Colonic mucosa (tissue), 4 donors: ENCODE measurements around the gene DES. TPM values are rescaled to one million over a fixed set of nuclear protein-coding genes. Genes with fewer than 3 reads are reported as not detected.
A peak's percentile ranks its signal among the peaks of the same experiment; 100 is the strongest.

Experiments used
- DNase-seq: peaks from one replicate; pipeline ENCODE4 v3.0.0-alpha.2; 2020
- H3K27ac ChIP-seq: fragments of 200-600 bp; one replicate; pipeline ENCODE4 v1.8.0; 2021
- H3K27me3 ChIP-seq: fragments of 200-600 bp; one replicate; pipeline ENCODE4 v1.8.0; 2021
- H3K36me3 ChIP-seq: fragments of 200-600 bp; one replicate; pipeline ENCODE4 v1.8.0; 2021
- H3K4me1 ChIP-seq: fragments of 200-600 bp; one replicate; pipeline ENCODE4 v1.8.0; 2021; ENCODE audit warnings: mild to moderate bottlenecking
- H3K4me3 ChIP-seq: fragments of 200-600 bp; one replicate; pipeline ENCODE4 v1.8.0; 2021
- H3K9ac ChIP-seq, 2 donors: one replicate each; pipeline ENCODE4 v1.7.0; 2013; ENCODE audit warnings: control low read depth in 2 of 2, low read depth in 2 of 2, low read length in 2 of 2
- H3K9me3 ChIP-seq: fragments of 200-600 bp; one replicate; pipeline ENCODE4 v1.8.0; 2021
- intact Hi-C: fragments of 100-400 bp; cut with DNase I; formaldehyde crosslinking; loops from one replicate; pipeline ENCODE4 v1.14.1; 2022
- total RNA-seq, 2 donors: library from RNA; stranded (reverse); fragmentation: NEBNext Ultra II Directional in 1 of 2; extraction: Animal tissue kit (Norgen Biotek cat#: 25700) in 1 of 2; gene quantifications; one replicate each; pipeline ENCODE4 v1.2.1, GENCODE V29; 2021
- TF ChIP-seq, protein P1 (sequence below): fragments of 200-600 bp; IDR thresholded peaks from one replicate; pipeline ENCODE4 v1.8.0; 2022; ENCODE audit warnings: antibody characterized with exemption, mild to moderate bottlenecking
- donor health status: healthy.
- donor health status: DM: no; HTN: no; CAD: no.
- donor health status: DM: no; HTN: no; CAD: no.

Gene DES
- 100 to 1,000 TPM in 1 of 2 donors, 10 to 100 TPM in 1; 24.0 to 917 TPM for total RNA-seq

DNA sequence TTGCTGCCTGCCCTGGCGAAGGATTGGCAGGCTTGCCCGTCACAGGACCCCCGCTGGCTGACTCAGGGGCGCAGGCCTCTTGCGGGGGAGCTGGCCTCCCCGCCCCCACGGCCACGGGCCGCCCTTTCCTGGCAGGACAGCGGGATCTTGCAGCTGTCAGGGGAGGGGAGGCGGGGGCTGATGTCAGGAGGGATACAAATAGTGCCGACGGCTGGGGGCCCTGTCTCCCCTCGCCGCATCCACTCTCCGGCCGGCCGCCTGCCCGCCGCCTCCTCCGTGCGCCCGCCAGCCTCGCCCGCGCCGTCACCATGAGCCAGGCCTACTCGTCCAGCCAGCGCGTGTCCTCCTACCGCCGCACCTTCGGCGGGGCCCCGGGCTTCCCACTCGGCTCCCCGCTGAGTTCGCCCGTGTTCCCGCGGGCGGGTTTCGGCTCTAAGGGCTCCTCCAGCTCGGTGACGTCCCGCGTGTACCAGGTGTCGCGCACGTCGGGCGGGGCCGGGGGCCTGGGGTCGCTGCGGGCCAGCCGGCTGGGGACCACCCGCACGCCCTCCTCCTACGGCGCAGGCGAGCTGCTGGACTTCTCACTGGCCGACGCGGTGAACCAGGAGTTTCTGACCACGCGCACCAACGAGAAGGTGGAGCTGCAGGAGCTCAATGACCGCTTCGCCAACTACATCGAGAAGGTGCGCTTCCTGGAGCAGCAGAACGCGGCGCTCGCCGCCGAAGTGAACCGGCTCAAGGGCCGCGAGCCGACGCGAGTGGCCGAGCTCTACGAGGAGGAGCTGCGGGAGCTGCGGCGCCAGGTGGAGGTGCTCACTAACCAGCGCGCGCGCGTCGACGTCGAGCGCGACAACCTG, at the start of gene DES:
Gene DES, plus strand, starts transcription at position 223 of the 857 bp plus-strand sequence. Its CDS starts 86 bp downstream, at position 309.
- intact Hi-C loops = no loop called here

DNA sequence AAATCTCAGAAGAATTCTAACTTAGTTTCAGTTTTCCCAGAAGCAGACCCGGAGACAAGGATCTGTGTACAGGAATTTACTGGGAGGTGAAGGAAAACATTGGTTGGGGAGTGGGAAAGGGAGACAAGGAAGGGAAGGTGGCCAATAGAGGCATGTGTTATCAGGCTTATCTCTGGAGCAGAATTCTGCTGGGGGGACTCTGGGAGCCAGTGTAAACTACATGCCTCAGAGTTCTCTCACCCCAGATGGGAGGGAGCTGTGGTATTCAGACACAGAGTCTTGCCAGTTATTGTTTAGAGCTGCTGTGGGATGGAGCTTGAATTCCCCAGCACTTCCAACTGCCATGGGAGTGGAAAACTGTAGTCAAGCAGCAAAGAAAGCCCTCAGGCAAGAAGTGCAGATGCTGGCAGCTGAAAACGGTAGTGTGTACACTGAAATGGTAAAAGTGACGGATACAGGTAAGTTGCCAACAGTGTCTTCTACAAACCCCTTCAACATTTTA, 49.4 kb upstream of the DES start:
- Histone ChIP-seq H3K4me1 (no peaks in the 10 kb centered on the region), H3K27ac (peak overlapping the region; percentile 15), H3K36me3 (no peaks in the 10 kb centered on the region), H3K27me3 (no peaks in the 10 kb centered on the region), H3K9ac (peak overlapping the region in 1 of 2 donors; percentile 26), H3K9me3 (no peaks in the 10 kb centered on the region), H3K4me3 (no peak overlapping the region)
- TF ChIP-seq, protein P1, sequence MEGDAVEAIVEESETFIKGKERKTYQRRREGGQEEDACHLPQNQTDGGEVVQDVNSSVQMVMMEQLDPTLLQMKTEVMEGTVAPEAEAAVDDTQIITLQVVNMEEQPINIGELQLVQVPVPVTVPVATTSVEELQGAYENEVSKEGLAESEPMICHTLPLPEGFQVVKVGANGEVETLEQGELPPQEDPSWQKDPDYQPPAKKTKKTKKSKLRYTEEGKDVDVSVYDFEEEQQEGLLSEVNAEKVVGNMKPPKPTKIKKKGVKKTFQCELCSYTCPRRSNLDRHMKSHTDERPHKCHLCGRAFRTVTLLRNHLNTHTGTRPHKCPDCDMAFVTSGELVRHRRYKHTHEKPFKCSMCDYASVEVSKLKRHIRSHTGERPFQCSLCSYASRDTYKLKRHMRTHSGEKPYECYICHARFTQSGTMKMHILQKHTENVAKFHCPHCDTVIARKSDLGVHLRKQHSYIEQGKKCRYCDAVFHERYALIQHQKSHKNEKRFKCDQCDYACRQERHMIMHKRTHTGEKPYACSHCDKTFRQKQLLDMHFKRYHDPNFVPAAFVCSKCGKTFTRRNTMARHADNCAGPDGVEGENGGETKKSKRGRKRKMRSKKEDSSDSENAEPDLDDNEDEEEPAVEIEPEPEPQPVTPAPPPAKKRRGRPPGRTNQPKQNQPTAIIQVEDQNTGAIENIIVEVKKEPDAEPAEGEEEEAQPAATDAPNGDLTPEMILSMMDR = no peak
- no peak for DNase-seq
- intact Hi-C loops = no loop called here

More for the DNA sequence above, at the start of gene DES:
- DNase-seq = no peak
- no peaks in the 10 kb centered on the region for H3K4me1 ChIP-seq
- H3K27ac ChIP-seq = peak within 1 kb of the TSS; percentile 40
- peak within 1 kb of the TSS; percentile 24 for H3K4me3 ChIP-seq
- TF ChIP-seq, protein P1 = no peak
- H3K9ac ChIP-seq = peak within 1 kb of the TSS in 1 of 2 donors; percentile 34
- H3K36me3 ChIP-seq = no peaks in the 10 kb centered on the region
- peaks cover 15% of the 10 kb centered on the region for H3K27me3 ChIP-seq
- H3K9me3 ChIP-seq = no peaks in the 10 kb centered on the region

DNA sequence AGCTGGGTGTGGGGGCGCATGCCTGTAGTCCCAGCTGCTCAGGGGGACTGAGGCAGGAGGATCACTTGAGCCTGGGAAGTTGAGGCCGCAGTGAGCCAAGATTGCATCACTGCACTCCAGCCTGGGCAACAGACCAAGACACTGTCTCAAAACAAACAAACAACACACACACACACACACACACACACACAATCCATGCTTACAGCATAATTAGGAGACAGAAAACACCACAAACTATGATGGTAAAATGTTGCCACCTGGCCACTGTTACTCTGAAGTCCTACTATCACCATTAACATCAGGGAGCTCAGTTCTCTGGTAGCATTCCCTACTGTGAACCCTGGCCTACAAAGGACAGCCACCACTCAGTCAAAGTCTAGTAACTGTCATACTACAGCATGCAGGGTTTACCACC, 48.7 kb upstream of the DES start:
- Histone ChIP-seq H3K36me3 (no peaks in the 10 kb centered on the region), H3K27ac (no peak overlapping the region), H3K4me3 (no peak overlapping the region), H3K27me3 (no peaks in the 10 kb centered on the region), H3K4me1 (no peaks in the 10 kb centered on the region), H3K9me3 (no peaks in the 10 kb centered on the region), H3K9ac (no peak overlapping the region)
- DNase-seq = peak; percentile 44
- intact Hi-C loops = no loop called here
- TF ChIP-seq, protein P1 = no peak

DNA sequence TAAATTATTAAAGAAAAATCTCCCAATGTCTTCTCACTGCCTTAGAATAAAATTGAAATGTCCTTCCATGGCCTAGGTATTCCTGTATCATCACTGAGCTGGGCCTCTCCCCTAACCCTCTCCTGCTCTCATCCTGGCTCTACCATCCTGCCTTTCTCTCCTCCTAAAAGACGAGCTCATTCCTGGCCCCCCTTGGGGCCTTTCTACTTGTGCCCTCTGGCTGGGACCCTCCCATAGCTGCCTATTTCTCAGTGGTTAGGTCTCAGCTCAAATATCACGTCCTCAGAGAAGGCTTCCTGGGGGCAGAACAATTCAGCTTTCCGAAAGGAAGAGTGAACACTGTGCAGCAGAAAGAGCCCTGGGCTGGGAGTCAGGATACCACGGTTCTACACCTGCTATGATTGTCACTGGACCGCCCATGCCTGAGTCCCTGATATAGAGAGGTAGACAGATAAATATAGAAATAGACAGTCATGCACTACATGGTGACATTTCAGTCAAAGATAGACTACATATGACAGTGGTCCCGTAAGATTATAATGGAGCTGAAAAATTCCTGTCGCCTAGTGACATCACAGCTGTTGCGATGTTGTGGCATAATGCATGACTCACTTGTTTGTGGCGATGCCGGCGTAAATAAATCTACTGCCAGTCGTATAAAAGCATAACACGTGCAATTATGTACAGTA, 39.9 kb upstream of the DES start:
- Histone ChIP-seq H3K4me1 (no peaks in the 10 kb centered on the region), H3K27me3 (no peaks in the 10 kb centered on the region), H3K9me3 (no peaks in the 10 kb centered on the region), H3K36me3 (no peaks in the 10 kb centered on the region), H3K9ac (no peak overlapping the region), H3K4me3 (no peak overlapping the region), H3K27ac (no peak overlapping the region)
- intact Hi-C loops = no loop called here
- no peak for DNase-seq
- TF ChIP-seq, protein P1 = no peak

DNA sequence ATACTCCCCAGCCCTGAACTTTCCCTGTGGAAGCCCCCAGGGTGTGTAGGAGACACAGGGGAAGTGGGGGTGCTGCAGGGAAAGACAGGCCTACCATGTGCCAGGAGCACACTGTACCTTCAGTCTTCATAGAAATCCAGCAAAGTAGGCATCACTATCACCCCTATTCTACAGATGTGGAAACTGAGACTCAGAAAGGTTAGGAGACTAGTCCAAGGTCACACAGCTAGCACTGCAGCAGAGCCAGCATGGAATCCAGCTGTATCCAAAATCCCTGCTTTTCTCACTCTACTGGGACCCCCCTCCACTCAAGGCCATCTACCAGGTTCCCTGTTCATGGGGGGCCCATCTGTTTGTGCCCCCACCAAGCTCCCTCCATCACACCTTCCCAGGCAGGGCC, 37.3 kb upstream of the DES start:
- no peak overlapping the region for H3K4me3 ChIP-seq
- H3K36me3 ChIP-seq = peaks cover 8% of the 10 kb centered on the region
- H3K9ac ChIP-seq = no peak overlapping the region
- no peaks in the 10 kb centered on the region for H3K4me1 ChIP-seq
- DNase-seq = no peak
- no peak overlapping the region for H3K27ac ChIP-seq
- H3K9me3 ChIP-seq = no peaks in the 10 kb centered on the region
- H3K27me3 ChIP-seq = no peaks in the 10 kb centered on the region
- intact Hi-C loops = no loop called here
- TF ChIP-seq, protein P1 = no peak
